Fibroblast of the conjunctiva (primary cell): ENCODE data around the gene SPDYE2.
"Not testable (repeated sequence)": the region's sequence is repeated elsewhere in the genome, so short reads cannot be mapped to it uniquely, and the experiment has no call there.

Experiments
- DNase-seq: peaks from one replicate; pipeline ENCODE4 v3.0.0-alpha.2; 2010; ENCODE audit warnings: low read depth

The SPDYE2 gene

GRCh38 chr7:102604431-102605145 is 53.6 kb downstream of the SPDYE2 start:
- DNase-seq = not testable (repeated sequence)

- DNase-seq = not testable (repeated sequence)
Measured at GRCh38 chr7:102606848-102607247, 55.8 kb downstream of the SPDYE2 start.

- DNase-seq = not testable (repeated sequence)
Measured at GRCh38 chr7:102609734-102610133, 58.7 kb downstream of the SPDYE2 start.

GRCh38 chr7:102610441-102610840 is 59.4 kb downstream of the SPDYE2 start:
- not testable (repeated sequence) for DNase-seq

GRCh38 chr7:102611013-102611674 is 60.1 kb downstream of the SPDYE2 start:
- DNase-seq = not testable (repeated sequence)

GRCh38 chr7:102611675-102612325 is 60.8 kb downstream of the SPDYE2 start:
- not testable (repeated sequence) for DNase-seq
